GM18502 (cell line): ENCODE measurements around the gene CATSPERB.
"Not testable (repeated sequence)": the region's sequence is repeated elsewhere in the genome, so short reads cannot be mapped to it uniquely, and the experiment has no call there.

ENCODE experiments used
- ATAC-seq: cut with Tn5 transposase; IDR thresholded peaks from one replicate; pipeline ENCODE4 v1.9.1; 2021; ENCODE audit warnings: mild to moderate bottlenecking; ENCODE audit not compliant: unreplicated experiment, poor library complexity

CATSPERB gene

DNA sequence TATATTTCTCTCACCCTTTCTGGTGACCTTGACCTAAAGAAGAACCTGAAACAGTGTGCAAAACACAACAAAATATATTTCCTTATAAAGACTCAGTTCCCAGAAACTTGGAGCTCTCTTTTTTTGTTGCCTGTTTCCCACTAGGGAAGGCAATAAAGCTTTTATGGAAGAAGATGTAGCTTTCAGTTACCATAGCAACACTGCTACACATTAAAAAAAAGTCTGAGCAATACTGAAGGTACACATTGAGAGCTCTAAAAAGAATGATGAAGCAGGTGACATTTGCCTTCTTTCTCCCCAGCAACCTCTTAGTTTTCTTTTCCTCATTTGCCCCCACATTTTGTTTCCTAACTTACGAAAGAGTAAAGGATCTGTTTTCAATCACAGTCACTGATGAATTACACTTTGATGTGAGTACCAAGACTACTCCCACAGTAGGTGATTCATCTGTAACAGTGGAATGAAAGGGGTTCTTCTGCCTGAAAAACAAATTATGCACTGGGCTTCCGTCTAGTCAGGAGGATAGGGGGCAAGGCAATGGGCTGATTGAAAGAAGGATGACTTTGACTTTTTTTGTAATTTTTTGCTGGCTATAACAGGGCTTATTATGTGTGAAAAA lies 1.1 kb upstream of the CATSPERB start:
- ATAC-seq = no peak

DNA sequence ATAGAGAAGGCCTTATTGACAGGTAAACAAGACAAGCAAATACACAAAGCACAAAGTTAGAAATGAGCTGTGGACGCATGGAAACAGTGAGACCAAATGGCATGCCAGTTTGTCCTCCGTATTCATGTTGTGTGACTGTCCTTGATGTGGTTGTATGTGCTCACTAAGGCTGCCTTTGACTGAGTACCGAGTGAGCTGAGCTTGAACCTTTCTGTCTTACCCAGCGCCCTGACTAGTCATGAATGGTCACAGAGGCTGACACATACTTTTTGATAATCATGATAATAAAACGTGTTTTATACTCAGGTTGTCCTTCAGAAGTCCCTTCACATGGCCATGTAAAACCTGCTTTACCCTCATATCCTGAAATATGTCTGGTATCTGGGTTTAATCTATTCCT lies 553 bp upstream of the CATSPERB start:
- no peak for ATAC-seq

DNA sequence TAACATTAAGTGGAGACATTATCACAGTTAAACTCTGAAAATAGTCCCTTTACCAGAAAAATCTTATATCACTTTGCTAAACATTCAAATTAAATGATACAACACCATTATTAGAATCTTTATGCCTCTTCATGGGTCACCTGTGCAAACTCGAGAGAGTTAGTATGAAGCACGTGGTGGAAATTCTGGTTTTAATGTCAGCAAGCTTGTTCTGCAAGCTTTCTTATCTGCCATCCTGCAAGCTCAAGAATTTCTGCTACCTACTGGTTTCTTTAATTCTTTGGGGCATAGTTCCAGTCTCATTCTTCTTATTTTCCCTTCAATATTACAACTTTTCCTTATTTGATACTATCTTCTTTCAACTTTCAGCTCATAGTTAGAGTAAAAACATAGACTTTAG lies 868 bp downstream of the CATSPERB start:
- no peak for ATAC-seq

DNA sequence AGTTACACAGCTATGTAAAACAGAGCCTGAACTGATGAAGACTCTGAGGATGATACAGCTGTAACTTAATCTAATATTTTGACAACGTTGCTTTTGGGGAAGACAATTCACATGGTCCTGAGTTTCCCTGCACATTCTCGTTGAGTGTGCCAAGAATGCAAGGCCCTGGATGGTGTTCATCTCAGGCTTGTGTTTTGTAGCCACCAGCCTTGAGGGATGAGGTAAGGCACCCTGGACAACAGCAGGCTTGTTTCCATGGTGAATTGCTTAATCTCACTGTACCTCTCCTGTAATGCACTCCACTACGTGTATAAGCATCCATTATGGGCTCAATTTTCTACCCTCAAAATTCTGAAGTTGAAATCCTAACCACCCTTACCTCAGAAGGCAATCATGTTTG lies 2.1 kb downstream of the CATSPERB start:
- no peak for ATAC-seq

DNA sequence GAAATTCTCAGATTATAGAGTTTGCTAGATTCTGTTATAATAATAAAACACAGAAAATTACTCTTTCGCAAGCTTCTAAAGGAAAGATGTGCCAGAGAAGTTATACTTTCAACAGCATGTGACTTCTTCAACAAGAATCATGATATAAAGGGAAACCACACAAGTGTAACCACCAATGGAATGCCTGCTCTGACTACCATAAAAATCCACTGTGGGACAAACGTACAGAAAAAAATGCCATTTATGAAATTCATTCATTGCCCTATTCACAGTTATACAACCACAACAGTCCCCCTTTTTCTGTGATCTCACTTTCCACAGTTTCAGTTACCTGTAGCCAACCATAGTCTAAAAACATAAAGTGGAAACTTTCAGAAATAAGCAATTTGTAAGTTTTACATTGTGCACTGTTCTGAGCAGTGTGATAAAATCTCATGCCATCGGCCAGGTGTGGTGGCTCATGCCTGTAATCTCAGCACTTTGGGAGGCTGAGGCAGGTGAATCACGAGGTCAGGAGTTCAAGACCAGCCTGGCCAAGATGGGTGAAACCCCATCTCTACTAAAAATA lies 3.2 kb downstream of the CATSPERB start:
- no peak for ATAC-seq

DNA sequence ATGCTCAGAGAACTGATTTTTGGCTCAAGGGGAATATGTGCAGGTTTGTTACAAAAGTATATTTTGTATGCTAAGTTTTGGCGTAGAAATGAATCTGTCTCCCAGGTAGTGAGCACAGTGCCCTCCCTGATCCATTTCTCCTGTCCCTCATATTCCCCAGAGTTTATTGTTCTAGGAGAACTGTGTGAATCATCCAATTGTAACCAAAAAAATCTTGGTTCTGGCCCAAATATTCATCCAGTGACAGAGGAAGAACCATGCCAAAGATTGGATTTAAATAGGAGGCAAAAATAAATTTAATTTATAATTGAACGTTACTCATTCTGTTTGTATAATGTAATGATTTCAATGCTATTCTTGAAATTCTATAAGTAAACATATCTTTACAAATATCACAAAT lies 4.8 kb downstream of the CATSPERB start:
- no peak for ATAC-seq

DNA sequence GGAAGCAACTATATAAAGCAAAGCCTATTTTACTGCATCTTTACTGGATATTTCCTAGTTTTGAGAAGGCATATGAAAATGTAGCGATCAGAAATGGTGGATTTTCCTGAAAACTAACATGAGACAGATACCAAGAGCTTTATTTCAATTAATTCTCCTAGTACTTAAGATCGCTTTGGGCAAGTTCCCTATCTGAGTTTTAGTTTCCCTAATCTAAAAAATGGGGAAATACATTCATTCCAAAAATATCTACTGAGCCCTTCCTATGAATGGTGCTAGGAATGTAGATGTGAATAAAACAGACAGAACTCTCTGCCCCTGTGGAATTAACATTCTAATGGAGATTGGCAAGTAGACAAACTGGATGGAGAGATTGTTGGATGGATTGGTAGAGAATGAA lies 8.4 kb downstream of the CATSPERB start:
- ATAC-seq = no peak

DNA sequence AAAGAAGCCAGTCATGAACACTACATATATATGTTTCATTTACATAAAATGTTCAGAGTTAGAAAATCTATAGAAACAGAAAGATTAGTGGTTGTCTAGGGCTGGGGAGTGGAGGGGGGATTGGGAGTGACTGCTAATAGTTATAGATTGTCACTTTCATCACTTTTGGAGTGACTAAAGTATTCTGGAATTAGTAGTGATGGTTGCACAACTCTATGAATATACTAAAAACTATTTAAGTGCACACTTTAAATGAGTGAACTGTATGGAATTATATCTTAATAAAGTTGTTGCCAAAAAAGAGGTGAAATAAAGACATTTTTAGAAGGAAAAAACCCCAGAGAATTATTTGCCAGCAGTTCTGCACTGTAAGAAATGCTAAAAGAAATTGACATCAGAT lies 9.5 kb downstream of the CATSPERB start:
- no peak for ATAC-seq

DNA sequence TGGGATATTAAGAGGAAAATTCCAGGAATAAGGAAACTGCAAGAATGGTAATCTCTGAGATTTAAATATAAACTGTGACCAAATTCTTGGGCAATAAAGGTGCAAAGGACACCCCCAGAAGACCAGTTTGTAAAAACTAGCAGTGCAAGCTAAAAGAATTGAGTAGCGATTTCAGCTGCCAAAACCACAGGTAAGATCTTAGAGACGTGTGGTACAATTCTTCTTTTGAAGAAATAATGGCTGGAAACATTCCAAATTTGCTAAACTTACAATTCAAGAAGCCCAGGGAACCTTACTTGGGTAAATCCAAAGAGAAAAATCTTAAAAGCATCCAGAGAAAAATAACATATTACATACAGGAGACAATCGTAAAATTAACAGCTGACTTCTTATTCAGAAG lies 12.0 kb downstream of the CATSPERB start:
- no peak for ATAC-seq

DNA sequence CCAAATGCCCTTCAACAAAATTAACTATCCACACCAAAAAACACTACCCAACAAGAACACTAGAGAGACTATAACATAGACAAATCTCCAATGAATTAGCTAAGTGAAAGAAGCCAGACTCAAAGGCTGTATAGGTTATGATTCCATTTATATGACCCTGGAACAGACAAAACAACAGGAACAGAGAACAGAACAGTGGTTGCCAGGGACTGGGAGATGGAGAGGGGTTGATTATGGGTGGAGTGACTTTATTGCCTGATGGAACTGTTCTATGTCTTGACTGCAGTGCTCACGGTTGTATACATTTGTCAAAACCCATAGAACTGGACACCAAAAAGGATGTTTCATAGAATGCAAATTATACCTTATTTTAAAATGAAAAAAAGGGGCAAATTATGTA lies 14.9 kb downstream of the CATSPERB start:
- no peak for ATAC-seq

DNA sequence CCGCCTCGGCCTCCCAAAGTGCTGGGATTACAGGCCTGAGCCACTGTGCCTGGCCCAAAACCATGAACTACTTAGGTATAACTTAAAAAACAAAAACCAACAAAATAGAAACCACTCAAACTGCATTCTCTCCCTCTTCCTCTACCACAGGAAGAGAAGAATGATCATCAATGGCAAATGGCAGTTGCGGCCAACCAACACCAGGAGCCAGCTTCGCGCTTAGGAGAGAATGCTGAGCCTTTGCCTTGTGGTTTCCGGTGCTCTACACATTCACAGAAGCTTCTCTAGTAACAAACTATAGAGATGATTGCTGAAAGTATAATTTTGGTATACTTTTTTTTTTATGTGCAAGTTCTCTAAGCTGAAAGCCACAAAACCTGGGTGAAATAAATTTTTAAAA lies 17.1 kb downstream of the CATSPERB start:
- ATAC-seq = no peak

DNA sequence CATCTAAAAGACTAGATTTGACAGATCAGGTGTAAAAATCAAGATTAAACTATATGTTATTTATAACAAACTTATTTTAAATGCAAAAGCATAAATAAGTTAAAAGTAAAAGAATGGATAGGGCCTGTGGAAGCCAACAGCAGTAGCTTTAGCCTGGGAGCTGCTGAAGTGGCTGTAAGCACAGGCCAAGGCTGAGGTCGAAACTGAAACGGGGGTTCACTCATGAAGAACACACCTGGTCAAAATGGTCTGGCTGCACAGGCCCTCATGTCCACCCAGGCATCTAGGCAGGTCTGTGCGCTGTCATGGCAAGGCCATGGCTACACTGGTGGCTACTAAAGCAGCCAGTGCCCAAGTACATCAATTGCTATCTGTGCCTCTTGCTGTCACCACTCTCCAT lies 23.1 kb downstream of the CATSPERB start:
- ATAC-seq = no peak

DNA sequence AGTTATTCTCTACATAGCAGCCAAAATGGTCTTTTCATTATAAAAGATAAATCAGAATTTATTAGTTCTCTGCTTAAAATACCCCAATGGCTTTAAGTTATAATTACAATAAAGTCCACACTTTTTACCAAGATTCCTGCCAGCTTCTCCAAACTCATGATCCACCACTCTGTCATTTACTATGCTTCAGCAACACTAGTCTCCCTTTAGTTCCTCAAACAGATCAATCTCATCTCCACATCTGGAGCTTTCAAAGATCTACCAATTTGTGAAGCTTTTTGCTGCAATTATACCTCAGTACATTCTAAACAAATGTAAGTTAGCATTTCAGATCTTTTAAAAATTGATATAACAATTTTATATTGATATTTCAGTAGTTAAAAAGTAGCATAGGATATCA lies 24.9 kb downstream of the CATSPERB start:
- no peak for ATAC-seq

DNA sequence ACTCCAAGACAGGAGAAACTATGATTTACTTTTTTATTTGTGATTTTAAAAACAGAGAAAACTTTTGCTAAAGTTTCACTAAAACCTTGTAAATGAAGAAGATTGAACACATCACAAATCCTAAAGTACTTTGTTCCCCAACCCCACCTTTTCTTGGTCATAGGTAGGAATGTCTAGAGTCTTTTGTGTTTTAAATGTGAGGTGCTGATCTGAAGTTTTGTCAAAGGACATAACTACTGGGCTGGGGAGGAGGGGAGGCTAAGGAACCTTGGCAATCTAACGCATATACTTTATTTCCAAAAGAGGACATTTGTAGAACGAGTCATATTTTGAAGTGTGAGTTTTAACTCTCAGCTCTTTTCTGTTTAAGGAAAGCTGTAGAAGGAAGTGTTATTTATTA lies 37.2 kb downstream of the CATSPERB start:
- no peak for ATAC-seq

DNA sequence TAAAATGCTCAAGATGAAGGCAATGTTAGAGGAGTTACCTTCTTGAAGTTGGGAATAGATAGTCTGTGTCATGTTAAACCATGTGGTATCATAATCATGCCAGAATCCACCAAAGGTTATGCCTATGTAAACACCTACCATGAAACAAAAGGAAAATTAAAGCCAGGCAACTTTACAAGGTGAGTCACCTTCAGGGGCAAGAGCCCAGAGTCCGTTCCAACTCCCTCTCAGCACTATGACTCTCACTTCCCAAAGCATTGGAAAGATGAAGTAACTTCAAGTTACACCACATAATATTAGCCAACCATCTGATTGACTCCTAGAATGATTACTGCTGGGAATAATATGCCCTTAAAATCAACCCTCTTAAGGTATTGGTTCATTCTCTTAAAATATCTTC lies 38.5 kb downstream of the CATSPERB start:
- ATAC-seq = no peak

DNA sequence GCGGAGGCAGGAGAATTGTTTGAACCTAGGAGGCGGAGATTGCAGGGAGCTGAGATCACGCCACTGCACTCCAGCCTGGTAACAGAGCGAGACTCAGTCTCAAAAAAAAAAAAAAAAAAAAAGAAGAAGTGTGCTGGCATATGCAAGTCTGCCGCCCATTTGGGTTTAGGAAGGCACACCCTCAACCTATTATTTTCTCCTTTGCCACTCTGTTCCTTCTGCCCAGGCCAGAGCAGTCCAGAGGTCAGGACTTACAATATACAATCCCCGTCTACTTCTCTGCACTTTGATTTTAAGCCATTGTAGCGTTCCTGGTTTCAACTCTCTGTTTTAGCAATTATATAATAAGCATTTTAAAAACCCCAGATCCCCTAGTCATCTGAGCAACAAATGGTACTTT lies 39.8 kb downstream of the CATSPERB start:
- ATAC-seq = no peak

DNA sequence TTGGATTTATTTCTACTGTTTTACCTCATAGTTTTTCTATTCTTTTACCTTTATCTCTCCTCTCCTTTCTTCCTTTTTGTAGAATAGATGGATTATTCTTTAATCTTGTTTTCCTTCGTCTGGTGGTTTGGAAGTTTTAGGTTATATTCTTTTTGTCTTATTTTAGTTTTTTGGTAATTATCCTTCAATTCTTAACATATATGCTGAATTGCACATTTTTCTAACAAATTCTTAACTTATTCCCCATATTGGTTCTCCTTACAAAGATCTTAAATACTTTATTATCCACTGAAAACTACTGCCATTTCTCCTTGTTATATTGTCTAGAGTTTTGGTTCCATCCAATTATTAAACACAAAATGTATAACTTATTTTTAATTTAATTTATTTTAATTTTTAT lies 42.3 kb downstream of the CATSPERB start:
- no peak for ATAC-seq

DNA sequence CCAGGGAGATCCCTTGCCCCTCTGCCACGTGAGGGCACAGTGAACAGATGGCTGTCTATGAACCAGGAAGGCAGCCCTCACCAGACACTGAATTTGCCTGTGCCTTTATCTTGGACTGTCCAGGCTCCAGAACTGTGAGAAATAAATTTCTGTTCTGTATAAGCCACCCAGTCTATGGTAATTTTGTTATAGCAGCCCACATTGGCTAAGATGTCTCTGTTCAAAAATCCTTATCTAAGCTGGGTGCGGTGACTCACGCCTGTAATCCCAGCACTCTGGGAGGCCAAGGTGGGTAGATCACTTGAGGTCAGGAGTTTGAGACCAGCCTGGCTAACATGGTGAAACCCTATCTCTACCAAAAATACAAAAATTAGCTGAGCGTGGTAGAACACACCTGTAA lies 44.5 kb downstream of the CATSPERB start:
- not testable (repeated sequence) for ATAC-seq

DNA sequence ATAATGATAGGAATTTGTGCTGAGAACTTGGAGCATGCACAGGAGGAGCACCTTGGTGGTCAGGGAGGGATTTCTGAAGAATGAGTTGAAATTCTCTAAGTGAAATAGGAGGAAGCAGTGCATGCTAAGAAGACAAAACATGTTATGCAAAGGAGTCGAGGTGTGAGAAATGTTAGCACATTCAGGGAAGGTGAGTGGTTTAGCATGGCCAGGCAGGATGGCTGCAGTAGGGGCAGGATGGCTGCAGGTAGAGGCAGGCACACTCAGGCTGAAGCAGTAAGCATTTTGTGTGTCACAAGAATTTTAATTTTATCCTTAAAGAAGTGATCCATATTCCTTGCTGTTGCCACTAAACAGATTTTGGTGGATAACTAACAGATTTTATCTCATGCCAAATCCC lies 46.3 kb downstream of the CATSPERB start:
- no peak for ATAC-seq

DNA sequence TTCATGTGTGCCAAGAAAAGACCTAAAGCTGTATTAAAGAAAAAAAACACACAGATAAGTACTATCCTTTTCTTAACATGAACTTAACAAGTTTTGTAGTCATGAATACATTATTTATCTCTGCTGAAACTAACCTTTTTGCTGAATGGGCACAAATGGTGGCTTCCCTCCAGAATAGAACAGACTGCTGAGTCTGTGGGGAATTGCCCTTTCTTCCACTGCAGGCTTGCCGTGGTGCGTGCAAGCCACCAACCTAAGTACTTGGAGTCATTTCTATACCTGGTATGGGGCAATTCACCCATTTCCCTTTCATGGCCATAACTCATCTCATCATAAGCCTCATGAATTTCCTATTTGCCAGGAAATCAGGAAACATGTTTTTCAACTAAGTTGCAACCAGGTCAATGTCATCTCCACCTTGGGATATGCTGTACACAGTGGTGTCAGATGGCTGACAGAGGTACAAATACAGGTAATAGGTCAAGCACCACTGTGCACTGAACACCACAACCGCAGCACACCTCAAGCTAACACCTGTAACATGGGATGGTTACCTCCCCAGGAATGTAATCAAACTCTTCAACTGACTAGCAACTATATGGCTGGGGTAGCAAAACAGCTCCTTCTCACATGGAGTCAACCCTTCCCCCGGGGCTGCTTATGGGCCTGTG lies 49.9 kb downstream of the CATSPERB start:
- no peak for ATAC-seq

DNA sequence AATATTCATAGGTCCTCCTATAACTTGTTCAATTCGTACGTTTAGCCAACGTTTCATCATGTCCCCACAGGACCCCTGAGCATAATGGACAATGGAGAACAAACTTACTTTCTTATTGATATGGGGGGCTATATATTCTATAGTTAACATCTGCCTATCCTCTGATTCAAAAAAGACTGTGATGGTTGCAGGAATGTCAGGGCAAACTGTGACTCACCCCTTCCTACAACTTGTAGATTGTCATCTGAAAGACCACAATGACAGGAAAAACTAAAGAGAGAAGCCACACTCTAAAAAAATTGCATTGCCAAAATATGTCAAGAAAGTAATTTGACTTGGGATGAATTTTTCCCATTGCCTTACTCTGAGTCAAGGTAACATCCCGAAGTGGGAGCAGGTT lies 50.8 kb downstream of the CATSPERB start:
- no peak for ATAC-seq

DNA sequence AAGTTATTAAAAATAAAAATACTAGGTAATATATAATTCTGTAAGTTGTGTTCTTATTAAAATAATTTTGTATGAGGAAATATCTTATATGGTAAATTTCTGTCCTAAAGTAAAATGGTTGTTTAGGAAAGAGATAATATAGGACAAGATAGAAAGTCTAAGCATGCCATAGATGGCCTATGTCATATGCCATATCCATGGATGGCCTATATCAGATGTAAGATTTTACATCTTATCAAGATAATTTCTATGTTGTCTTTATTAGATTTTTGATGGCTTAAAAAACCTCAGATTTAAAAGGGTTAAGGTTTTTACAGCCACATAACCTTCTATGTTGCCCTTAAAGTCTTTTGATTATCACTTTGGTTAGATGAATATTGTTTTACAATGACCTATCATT lies 52.6 kb downstream of the CATSPERB start:
- no peak for ATAC-seq
